Activated CD8-positive, alpha-beta memory T cell treated with anti-CD3 and anti-CD28 coated beads, Interleukin-2, amount 50 U/mL, for 1 hour (primary cell): ENCODE results near the gene ELAC2.

Experiments
- DNase-seq: peaks from one replicate; pipeline ENCODE4 v3.0.0-alpha.2; 2020; ENCODE audit errors: extremely low read depth

ELAC2 gene

GRCh38 chr17:12955521-12955920 is 62.3 kb downstream of the ELAC2 start:
- no peak for DNase-seq

DNA sequence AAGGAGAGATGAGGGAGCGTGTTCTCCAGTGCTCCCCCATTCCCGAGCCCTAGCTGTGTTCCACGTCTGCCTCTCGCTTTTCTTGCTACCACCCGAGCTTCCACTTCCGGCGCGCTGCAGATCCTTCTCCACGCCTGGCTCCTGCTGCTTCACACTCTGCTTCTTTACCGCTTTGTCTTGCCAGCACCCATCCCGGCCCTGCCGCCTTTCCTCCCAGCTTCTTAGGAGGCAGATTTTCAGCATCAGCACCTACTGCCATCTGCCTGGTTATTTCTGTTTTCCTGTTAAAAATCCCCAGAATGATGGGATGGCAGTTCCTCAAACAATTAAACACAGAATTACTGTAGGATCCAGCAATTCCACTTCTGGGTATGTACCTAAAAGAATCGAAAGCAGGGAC is 64.7 kb downstream of the ELAC2 start:
- DNase-seq: no peak

- DNase-seq: no peak
These were observed 65.8 kb downstream of the ELAC2 start for GRCh38 chr17:12952012-12952411.

DNA sequence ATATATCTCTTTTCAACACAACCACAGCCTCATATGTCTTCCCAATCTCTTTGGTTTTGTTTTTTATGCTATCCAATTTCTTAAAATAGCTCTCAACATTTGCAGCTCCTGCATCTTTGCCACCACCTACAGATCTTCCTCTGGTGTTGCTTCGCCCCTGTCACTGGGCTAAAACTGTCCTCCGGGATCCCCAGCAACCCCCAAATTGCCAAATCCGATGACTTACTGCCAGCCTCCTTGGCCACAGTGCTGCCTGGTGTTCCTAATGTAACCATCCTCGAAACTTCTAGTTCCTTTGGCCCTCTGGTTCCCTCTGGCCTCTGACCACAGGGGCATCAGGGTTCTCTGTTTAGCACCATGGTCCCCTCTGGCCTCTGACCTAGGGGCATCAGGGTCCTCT is 70.8 kb downstream of the ELAC2 start:
- DNase-seq: no peak
